ENCODE results near the gene TRAF3. TPM values are rescaled to one million over a fixed set of nuclear protein-coding genes. Genes with fewer than 3 reads are reported as not detected.
"Not testable (repeated sequence)": the region's sequence is repeated elsewhere in the genome, so short reads cannot be mapped to it uniquely, and the experiment has no call there.

Gene TRAF3
- total RNA-seq, 2 donors from 2014 or later, result 12.2 to 15.7 TPM

DNA sequence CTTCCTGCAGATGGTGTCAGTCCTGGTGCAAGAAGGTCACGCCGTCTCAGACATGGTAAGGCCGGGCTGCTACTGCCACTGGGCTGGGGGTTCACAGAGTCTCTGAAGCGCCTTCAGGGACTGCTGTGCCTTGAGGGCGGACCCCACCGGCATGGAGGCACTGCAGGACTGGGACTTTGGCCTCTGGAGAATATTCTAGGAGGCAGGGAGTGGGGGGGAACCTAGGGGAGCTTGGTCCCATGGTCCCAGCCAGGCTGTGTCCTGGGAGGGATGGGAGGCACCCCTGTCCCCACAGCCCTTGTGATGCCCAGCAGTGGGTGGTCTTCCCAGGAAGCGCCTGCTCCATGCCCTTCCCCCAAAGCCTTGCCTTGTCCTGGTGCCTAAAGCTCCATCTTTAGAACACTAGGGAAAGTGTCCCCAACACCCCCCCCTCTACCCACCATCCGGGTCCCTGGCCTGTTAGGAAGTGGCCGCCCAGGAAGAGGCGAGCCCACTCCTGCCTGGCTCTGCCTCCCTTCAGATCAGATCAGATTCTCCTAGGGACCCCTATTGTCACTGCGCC is 146.8 kb downstream of the TRAF3 start:
- no peak for DNase-seq
- no peak for ATAC-seq
- intact Hi-C loops (cut with DNase I), result no loop called here

DNA sequence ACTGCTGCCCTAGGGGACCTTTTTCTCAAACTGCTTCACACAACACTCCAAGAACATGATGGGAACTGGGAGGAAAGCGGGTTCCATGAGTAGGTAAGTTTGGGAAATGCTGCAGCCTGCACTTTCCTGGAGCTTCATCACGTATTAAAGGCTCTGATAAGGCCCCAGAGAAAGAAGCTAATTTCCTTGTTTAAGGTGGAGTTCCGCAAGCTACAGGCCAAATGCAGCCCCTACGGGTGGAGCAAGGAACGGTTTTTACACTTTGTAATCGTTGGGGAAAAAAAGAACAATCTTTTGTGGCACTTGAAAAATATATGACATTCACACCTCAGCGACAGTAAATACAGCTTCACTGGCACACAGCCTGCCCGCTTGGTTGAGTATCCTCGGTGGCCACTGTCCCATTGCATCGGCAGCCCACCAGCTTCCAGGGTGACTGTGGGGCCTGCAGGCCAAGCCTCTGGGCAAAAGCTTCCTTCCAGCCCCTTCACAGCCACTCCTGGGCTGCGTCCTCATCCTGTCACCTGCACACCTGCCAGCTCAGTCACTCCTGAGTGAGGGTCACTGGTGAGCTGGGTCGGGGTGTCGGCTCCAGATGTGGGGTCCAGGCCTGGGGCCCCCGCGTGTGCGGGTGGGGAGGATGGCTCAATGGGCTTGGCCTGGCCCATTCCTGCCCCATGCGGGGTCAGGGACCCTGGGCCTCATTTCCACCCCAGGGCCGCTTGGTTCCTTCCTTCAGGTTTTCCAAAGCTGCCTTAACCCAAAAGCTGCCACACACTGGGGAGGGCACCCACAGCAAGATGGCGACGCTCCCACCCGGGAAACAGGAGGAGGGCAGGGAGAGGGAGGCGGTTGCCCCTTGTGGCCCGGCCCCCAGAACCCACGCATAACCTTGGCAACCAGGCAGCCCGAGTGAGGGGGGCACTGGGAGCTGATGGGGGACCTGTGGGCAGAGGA is 147.7 kb downstream of the TRAF3 start:
- DNase-seq, result no peak
- no peak for ATAC-seq
- intact Hi-C loops (cut with DNase I), result no loop called here

DNA sequence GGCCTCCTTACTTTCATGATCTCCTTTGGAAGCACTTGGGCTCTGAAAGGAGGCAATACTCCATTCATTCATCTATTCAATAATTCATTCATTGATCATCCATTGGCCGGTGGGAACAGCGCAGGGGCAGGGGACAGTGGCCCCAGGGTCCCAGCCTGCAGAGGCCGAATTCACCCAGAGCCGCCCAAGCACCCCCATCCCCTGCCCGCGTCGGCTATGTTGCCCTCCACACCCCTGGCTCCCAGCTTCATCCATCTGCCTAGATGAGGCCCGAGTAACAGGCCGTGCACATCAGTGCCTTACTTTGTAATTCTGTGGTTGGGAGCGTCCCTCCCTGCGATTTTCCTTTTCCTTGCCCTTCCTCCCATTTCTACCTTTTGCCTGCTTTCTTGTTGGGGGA is 148.4 kb downstream of the TRAF3 start:
- DNase-seq (no peak), ATAC-seq (no peak)
- intact Hi-C loops (cut with DNase I), result no loop called here

DNA sequence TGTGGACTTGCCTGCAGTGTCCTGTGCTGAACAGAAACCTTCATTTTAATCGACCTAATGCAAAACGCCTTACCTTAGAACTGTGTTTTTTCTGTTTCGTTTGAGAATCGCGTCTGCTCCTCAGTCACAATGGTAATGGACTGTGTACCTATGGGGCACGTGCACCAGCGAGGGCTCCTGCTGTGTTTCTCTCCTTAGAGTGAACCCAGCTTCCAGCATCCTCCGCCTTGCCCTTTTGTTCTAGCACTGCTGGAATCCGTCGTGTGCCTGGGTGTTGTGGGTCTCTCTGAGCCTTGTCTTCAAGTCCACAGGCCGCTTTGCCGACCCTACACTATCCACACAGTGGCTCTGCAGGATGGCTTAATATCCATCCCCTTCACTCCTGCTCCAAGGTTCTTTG is 148.9 kb downstream of the TRAF3 start:
- no peak for DNase-seq
- ATAC-seq, result no peak
- intact Hi-C loops (cut with DNase I), result no loop called here

GRCh38 chr14:102926840-102927239 is 149.6 kb downstream of the TRAF3 start:
- ATAC-seq; intact Hi-C loops (cut with DNase I); DNase-seq: not testable (repeated sequence)

- no peak for ATAC-seq
- no peak for DNase-seq
- intact Hi-C loops (cut with DNase I), result no loop called here
Measured at GRCh38 chr14:102927346-102927877, 150.2 kb downstream of the TRAF3 start.

DNA sequence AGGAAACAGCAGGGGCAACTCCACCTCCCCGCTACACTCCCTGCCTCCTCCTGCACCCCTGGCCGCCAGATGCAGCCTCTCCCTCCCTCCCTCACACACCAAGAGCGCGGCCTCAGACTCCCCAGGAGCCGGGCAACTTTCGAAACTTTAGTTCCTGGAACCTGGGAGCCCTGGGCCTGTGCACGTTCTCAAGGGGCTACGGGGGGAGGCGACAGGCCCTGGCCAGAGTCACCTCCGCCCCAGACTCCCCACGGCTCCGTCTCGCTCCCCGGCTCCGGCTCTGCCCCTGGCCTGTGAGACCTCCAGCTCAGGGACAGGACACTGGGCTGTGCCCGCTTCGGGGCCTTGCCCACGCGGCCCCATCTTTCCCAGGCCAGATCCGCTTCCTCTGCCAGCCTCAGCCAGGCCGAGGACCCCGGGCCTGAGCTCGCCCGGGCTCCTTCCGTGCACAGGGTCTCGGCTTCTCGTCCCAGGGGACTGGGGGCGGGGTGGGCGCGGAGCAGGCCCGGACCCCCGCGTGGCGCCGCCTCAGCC is 150.7 kb downstream of the TRAF3 start:
- DNase-seq, result no peak

GRCh38 chr14:102928412-102929240 is 151.4 kb downstream of the TRAF3 start:
- intact Hi-C loops (cut with DNase I), result no loop called here
- DNase-seq (peak; percentile 70), ATAC-seq (peak; percentile 68 to 81)

More for the DNA sequence above, 150.7 kb downstream of the TRAF3 start:
- intact Hi-C loops (cut with DNase I), result no loop called here
- peak; percentile 16 to 41 for ATAC-seq

DNA sequence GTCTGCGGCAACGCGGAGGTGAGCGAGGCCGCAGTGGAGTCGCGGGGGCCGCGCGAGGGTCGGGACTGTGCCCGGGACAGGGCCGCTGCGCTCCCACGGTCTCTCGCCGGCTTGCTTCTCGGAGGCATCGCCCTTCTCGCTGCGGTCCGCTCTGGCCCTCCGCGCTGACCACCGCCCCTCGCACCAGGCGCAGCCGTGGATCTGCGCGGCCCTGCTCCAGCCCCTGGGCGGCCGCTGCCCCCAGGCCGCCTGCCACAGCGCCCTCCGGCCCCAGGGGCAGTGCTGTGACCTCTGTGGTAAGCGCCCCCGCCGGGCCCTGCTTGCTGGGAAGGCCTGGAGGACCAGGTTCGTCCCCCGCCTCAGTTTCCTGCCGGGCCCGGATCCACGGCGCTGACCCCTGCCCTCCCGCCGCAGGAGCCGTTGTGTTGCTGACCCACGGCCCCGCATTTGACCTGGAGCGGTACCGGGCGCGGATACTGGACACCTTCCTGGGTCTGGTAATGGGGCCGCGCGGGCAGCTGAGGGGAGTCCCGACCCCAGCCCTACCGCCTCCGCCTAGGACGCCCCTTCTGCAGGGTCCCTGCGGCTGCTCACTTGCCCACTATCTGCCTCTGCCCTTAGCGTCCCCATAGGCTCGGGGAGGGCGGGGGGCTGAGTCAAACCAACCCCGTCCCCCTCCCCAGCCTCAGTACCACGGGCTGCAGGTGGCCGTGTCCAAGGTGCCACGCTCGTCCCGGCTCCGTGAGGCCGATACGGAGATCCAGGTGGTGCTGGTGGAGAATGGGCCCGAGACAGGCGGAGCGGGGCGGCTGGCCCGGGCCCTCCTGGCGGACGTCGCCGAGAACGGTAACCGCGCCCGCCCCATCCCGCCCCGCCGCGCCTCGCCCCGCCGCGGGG is 152.2 kb downstream of the TRAF3 start:
- ATAC-seq, result peak; percentile 3 to 14
- intact Hi-C loops (cut with DNase I), result no loop called here
- DNase-seq, result no peak

DNA sequence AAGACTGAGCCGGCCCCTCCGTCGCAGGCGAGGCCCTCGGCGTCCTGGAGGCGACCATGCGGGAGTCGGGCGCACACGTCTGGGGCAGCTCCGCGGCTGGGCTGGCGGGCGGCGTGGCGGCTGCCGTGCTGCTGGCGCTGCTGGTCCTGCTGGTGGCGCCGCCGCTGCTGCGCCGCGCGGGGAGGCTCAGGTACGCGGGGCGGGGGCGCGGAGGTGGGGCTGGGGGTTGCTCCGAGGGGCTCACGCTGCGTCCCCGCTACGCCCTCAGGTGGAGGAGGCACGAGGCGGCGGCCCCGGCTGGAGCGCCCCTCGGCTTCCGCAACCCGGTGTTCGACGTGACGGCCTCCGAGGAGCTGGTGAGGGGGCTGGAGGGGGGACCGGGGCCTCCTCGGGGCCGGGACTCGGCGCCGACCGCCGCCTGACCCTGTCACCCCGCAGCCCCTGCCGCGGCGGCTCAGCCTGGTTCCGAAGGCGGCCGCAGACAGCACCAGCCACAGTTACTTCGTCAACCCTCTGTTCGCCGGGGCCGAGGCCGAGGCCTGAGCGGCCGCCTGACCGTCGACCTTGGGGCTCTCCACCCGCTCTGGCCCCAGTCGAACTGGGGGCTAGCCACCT is 153.0 kb downstream of the TRAF3 start:
- ATAC-seq (peak in 1 of 2 donors; percentile 6), DNase-seq (no peak)
- intact Hi-C loops (cut with DNase I), result no loop called here

DNA sequence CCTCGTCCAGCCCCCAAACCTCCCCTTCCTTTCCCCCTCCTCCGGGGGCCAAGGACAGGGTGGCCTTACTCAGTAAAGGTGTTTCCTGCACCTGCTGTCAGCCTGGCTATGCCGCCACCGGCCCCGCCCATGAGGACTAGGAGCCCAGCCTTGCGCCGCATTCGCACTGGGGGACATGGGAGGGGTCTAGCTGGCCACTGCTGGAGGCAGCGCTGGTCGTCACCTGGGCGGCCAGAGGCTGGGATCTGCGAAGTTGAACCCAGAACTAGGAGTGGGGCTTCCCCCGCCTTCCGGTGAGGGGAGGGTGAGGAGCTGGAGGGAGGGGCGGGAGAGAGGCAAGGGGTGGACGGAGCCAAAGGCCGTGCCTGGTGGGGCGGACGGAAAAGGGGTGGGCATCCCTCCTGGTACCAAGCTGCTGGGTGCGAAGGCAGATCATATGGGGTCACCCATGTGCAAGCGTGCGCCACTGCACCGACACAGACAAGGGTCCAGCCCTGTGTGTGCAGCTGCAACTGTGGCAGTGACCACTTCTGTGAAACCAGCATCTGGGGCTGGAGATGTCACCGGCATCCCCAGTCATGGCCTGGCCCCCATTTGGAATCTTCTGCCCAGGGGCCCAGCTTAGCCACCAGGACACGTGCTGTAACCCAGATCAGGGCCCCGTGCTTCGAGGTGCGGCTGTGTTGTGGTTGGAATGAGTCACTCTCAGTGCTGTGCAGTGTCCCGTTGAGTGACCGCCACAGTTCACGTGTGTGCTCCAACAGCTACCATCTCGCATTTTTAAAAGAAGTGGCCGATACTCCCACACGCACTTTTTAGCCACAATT is 153.7 kb downstream of the TRAF3 start:
- DNase-seq (no peak), ATAC-seq (no peak)
- intact Hi-C loops (cut with DNase I), result no loop called here

DNA sequence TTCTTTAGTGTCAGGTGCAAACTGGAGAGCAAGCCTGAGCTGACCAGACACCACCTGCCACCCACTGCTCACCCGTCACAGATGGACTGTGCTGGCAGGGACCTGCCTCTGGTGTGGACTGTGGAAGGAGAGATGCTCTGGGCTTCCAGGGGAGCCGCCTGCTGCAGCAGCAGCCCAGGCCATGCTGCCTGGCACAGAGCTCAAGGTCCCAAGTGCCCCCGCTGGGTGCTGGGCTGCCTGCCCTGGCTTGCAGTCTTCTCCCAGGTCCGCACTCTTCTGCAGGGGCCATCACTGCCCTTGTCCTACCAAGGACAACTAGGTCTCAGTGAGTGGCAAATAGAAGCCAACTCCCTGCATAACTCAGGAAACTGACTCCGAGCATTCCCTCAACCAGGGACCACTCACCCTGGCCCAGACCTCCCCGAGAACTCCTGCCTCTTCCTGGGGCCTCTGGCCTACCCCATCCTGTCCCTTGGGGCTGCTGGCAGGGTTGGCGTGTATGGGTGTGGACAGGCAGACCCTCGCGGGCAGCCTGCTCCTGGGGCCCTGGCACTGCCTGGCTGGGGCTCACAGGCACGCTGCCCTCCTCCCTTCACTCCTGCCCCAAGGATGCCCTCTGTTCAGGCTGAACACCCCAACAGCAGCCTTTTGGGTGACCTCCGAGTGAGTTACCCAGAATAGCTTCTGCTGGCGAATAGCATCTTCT is 154.5 kb downstream of the TRAF3 start:
- intact Hi-C loops (cut with DNase I), result no loop called here
- DNase-seq (no peak), ATAC-seq (no peak)

DNA sequence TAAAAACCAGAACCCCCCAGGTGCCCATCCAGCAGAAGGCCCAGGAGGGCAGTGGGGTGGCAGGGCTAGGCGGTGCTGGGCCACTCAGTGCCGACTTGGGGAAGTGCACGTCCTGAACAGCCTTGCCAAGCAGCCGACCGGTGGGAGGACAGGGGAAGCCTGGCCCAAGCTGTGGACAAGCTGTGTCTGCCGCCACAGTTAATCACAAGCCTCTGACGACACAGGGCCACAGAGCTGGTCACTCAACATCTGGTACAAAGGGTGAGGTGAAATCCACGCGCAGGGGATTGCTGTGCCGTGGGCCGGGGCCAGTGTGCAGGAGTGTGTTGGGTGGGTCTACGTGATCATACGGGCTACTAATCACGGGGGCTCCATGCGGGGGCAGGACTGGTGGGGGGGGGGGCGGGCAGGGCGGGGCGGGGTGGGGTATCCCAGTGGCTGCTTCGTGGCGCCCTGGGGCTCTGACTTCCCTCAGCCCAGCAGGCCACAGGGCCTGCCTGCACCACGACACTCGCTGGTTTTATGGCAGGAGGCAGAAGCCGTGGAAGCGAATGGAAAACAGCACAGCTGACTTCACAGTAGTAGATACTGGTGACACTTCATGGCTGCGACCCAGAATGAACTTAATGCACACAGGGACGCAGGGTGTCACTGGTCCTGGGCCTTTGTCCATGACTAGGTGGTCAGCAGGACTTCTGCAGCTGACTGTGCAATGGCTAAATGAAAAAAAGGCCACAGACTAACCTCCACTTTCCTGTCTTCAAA is 155.4 kb downstream of the TRAF3 start:
- DNase-seq (no peak), ATAC-seq (no peak)
- intact Hi-C loops (cut with DNase I), result no loop called here

DNA sequence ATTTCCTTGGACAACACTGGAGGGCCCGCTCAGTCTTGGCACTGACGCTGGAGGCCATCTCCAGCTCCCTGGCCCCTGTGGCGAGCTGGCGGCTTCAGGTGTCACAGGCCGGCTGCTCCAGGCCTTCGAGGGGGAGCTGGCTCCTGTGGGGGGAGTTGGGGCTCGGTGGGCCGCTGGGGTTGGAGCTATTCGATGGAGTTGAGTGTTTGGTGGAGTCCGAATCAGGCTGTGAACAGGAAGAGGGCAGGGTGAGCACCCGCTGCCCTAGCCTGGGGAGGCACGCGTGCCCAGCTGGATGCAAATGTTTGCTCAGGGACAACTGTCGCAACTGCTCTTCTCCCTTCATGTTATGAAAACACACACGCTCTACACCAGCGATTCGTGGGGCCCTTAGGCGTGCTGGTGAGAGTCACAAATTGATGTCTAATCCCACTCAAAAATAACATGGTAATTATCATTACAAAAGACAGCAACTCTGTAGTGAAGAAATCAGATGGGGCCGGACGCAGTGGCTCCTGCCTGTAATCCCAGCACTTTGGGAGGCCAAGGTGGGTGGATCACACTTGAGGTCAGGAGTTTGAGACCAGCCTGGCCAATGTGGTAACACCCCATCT is 156.5 kb downstream of the TRAF3 start:
- no peak for ATAC-seq
- no peak for DNase-seq
- intact Hi-C loops (cut with DNase I), result no loop called here

- ATAC-seq (no peak), DNase-seq (no peak)
- intact Hi-C loops (cut with DNase I), result no loop called here
Measured at GRCh38 chr14:102935756-102936155, 158.5 kb downstream of the TRAF3 start.
